Retina (tissue), 1 donor: ENCODE measurements around the gene CTDSP2.
A peak's percentile ranks its signal among the peaks of the same experiment; 100 is the strongest.
"Not testable (repeated sequence)": the region's sequence is repeated elsewhere in the genome, so short reads cannot be mapped to it uniquely, and the experiment has no call there.

Source experiments
- DNase-seq: peaks from one replicate; pipeline ENCODE4 v3.0.0-alpha.2; 2016

Gene CTDSP2

GRCh38 chr12:57777911-57778310, 68.6 kb downstream of the CTDSP2 start:
- no peak for DNase-seq

- DNase-seq = no peak
Observed at GRCh38 chr12:57777367-57777766, 69.2 kb downstream of the CTDSP2 start.

- no peak for DNase-seq
Observed at GRCh38 chr12:57776247-57776587, 70.3 kb downstream of the CTDSP2 start.

- no peak for DNase-seq
Observed at GRCh38 chr12:57775563-57776246, 70.8 kb downstream of the CTDSP2 start.

- DNase-seq = no peak
Observed at GRCh38 chr12:57775044-57775443, 71.5 kb downstream of the CTDSP2 start.

GRCh38 chr12:57774634-57775033, 71.9 kb downstream of the CTDSP2 start:
- DNase-seq = not testable (repeated sequence)

- no peak for DNase-seq
Observed at GRCh38 chr12:57772429-57773322, 73.9 kb downstream of the CTDSP2 start, which contains the start of gene EEF1AKMT3. Gene EEF1AKMT3 (plus strand): TSS chr12:57772614. CDS start chr12:57772725, 111 bp downstream.

- DNase-seq = peak; percentile 96
Observed at GRCh38 chr12:57771873-57772428, 74.6 kb downstream of the CTDSP2 start, which contains the start of gene METTL1. Gene METTL1 (minus strand): TSS chr12:57772105. CDS start chr12:57772083, 22 bp downstream.

- no peak for DNase-seq
Observed at GRCh38 chr12:57771236-57771872, 75.2 kb downstream of the CTDSP2 start.

GRCh38 chr12:57770734-57771133, 75.8 kb downstream of the CTDSP2 start:
- DNase-seq = no peak
